Measurements from ENCODE around the gene PIF1. TPM values are rescaled to one million over a fixed set of nuclear protein-coding genes. Genes with fewer than 3 reads are reported as not detected.

PIF1 gene
- total RNA-seq, 4 donors from 2014 or later, result 0.39 to 2.4 (median 1.1) TPM; not detected in 1

DNA sequence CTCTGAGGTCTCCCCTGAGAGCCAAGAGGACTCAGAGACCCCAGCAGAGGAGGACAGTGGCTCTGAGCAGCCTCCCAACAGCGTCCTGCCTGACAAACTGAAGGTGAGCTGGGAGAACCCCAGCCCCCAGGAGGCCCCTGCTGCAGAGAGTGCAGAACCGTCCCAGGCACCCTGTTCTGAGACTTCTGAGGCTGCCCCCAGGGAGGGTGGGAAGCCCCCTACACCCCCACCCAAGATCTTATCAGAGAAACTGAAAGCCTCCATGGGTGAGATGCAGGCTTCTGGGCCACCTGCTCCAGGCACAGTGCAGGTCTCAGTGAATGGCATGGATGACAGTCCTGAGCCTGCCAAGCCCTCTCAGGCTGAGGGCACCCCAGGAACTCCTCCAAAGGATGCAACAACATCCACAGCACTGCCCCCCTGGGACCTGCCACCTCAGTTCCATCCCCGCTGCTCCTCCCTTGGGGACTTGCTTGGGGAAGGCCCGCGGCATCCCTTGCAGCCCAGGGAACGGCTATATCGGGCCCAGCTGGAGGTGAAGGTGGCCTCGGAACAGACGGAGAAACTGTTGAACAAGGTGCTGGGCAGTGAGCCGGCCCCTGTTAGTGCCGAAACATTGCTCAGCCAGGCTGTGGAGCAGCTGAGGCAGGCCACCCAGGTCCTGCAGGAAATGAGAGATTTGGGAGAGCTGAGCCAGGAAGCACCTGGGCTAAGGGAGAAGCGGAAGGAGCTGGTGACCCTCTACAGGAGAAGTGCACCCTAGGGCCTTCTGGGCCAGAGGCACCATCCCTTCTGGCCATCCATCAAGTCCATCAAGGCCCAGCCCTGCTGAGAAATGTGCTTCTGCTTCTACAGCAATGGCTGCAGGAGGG is 39.9 kb upstream of the PIF1 start:
- no peak for TF ChIP-seq CTCF (IDR thresholded peaks at IDR 0.05)
- no peak for TF ChIP-seq POLR2A (IDR thresholded peaks at IDR 0.05)
- TF ChIP-seq EP300 (IDR thresholded peaks at IDR 0.05), result no peak
- no peak for DNase-seq (ENCODE audit: low spot score in 2 of 2)
- peaks cover 0 to 87% (median 6%) of the 10 kb centered on the region in 3 donors for H3K36me3 ChIP-seq
- H3K27ac ChIP-seq, result peak overlapping the region in 3 of 4 donors; percentile 20 to 84 (median 64)
- no peak overlapping the region for H3K4me3 ChIP-seq
- no peaks in the 10 kb centered on the region for H3K9me3 ChIP-seq
- H3K4me1 ChIP-seq, result peaks cover 0 to 67% (median 30%) of the 10 kb centered on the region in 4 donors
- 75 to 88% methylated on average over 11 to 12 of the region's 12 CpGs for WGBS, 2 donors
- no peaks in the 10 kb centered on the region for H3K27me3 ChIP-seq

- Histone ChIP-seq H3K4me1 (peaks cover 0 to 80% (median 41%) of the 10 kb centered on the region in 4 donors), H3K9me3 (no peaks in the 10 kb centered on the region), H3K27ac (peak overlapping the region in 2 of 4 donors; percentile 64 to 75), H3K4me3 (no peak overlapping the region), H3K27me3 (no peaks in the 10 kb centered on the region), H3K36me3 (peaks cover 0 to 79% (median 11%) of the 10 kb centered on the region in 3 donors)
- WGBS, 2 donors, result 67 to 88% methylated on average over 1 of the region's 1 CpG
- DNase-seq (ENCODE audit: low spot score in 2 of 2), result no peak
- TF ChIP-seq POLR2A (IDR thresholded peaks at IDR 0.05) (no peak), EP300 (IDR thresholded peaks at IDR 0.05) (no peak), CTCF (IDR thresholded peaks at IDR 0.05) (no peak)
Measured at GRCh38 chr15:64864068-64864467, 38.6 kb upstream of the PIF1 start.

- Histone ChIP-seq H3K4me3 (no peak overlapping the region), H3K9me3 (no peaks in the 10 kb centered on the region), H3K27ac (peak overlapping the region in 1 of 4 donors; percentile 46), H3K27me3 (no peaks in the 10 kb centered on the region), H3K36me3 (peaks cover 0 to 70% (median 11%) of the 10 kb centered on the region in 3 donors), H3K4me1 (peaks cover 0 to 92% (median 57%) of the 10 kb centered on the region in 4 donors)
- no peak for DNase-seq (ENCODE audit: low spot score in 2 of 2)
- 90 to 100% methylated on average over 1 of the region's 1 CpG for WGBS, 2 donors
- TF ChIP-seq EP300 (IDR thresholded peaks at IDR 0.05) (no peak), CTCF (IDR thresholded peaks at IDR 0.05) (no peak), POLR2A (IDR thresholded peaks at IDR 0.05) (no peak)
Measured at GRCh38 chr15:64862408-64862807, 37.0 kb upstream of the PIF1 start.

GRCh38 chr15:64861960-64862359 is 36.5 kb upstream of the PIF1 start:
- Histone ChIP-seq H3K4me3 (no peak overlapping the region), H3K36me3 (peaks cover 0 to 65% (median 11%) of the 10 kb centered on the region in 3 donors), H3K4me1 (peaks cover 0 to 92% (median 60%) of the 10 kb centered on the region in 4 donors), H3K9me3 (no peaks in the 10 kb centered on the region), H3K27me3 (no peaks in the 10 kb centered on the region), H3K27ac (peak overlapping the region in 2 of 4 donors; percentile 46 to 89)
- 74 to 80% methylated on average over 4 of the region's 4 CpGs for WGBS, 2 donors
- no peak for DNase-seq (ENCODE audit: low spot score in 2 of 2)
- TF ChIP-seq EP300 (IDR thresholded peaks at IDR 0.05) (no peak), CTCF (IDR thresholded peaks at IDR 0.05) (no peak), POLR2A (IDR thresholded peaks at IDR 0.05) (no peak)

- 66 to 88% methylated on average over 6 to 11 of the region's 11 CpGs for WGBS, 2 donors
- peak overlapping the region in 2 of 4 donors; percentile 89 to 99 for H3K27ac ChIP-seq
- no peak for DNase-seq (ENCODE audit: low spot score in 2 of 2)
- H3K4me3 ChIP-seq, result no peak overlapping the region
- peaks cover 0 to 60% (median 11%) of the 10 kb centered on the region in 3 donors for H3K36me3 ChIP-seq
- TF ChIP-seq POLR2A (IDR thresholded peaks at IDR 0.05) (no peak), EP300 (IDR thresholded peaks at IDR 0.05) (no peak), CTCF (IDR thresholded peaks at IDR 0.05) (no peak)
- H3K27me3 ChIP-seq, result no peaks in the 10 kb centered on the region
- H3K9me3 ChIP-seq, result no peaks in the 10 kb centered on the region
- peaks cover 0 to 92% (median 60%) of the 10 kb centered on the region in 4 donors for H3K4me1 ChIP-seq
Measured at GRCh38 chr15:64861331-64861730, 35.9 kb upstream of the PIF1 start.
